Sigmoid colon (tissue), 7 donors: ENCODE data around the gene OXSM. TPM values are rescaled to one million over a fixed set of nuclear protein-coding genes. Genes with fewer than 3 reads are reported as not detected.

ENCODE experiments used
- DNase-seq: peaks from one replicate; pipeline ENCODE4 v3.0.0-alpha.2; 2019
- H3K27ac ChIP-seq, 4 donors: fragments of 200-600 bp; sonication (generic); one replicate each; pipeline ENCODE4 v1.5.1; 2016 to 2019; ENCODE audit warnings: mild to moderate bottlenecking in 1 of 4
- H3K27me3 ChIP-seq, 3 donors: fragments of 200-600 bp; sonication (generic); one replicate each; pipeline ENCODE4 v1.5.1; 2019; ENCODE audit warnings: mild to moderate bottlenecking in 1 of 3
- H3K36me3 ChIP-seq, 4 donors: fragments of 200-600 bp; sonication (generic); one replicate each; pipeline ENCODE4 v1.5.1; 2016 to 2019
- H3K4me1 ChIP-seq, 4 donors: fragments of 200-600 bp; sonication (generic); one replicate each; pipeline ENCODE4 v1.5.1; 2017 to 2019
- H3K4me3 ChIP-seq, 4 donors: fragments of 200-600 bp; sonication (generic); one replicate each; pipeline ENCODE4 v1.5.1; 2017 to 2019; ENCODE audit warnings: mild to moderate bottlenecking in 2 of 4, moderate library complexity in 1 of 4
- H3K9me3 ChIP-seq, 4 donors: fragments of 200-600 bp in 3 of 4; sonication (generic) in 3 of 4; one replicate each; pipeline versions ENCODE4 v1.5.1 to v1.6.1; 2013 to 2019
- EP300 ChIP-seq, 4 donors: sonication (generic); formaldehyde crosslinking; IDR thresholded peaks; one replicate each; pipeline ENCODE4 v1.6.1; 2017; ENCODE audit warnings: antibody characterized with exemption in 4 of 4
- POLR2A ChIP-seq, 2 donors: fragments of 450-650 bp; IDR thresholded peaks; one replicate each; pipeline ENCODE4 v1.6.1; 2016; ENCODE audit warnings: antibody characterized with exemption in 2 of 2, mild to moderate bottlenecking in 2 of 2, moderate library complexity in 2 of 2
- POLR2AphosphoS5 ChIP-seq, 4 donors: sonication (generic); formaldehyde crosslinking; IDR thresholded peaks; one replicate each; pipeline ENCODE4 v1.6.1; 2017; ENCODE audit warnings: antibody characterized with exemption in 4 of 4
- WGBS, 2 donors: extraction: QIAGEN DNeasy Blood & Tissue Kit; methylation state at CpG; one replicate each; pipeline ENCODE4 v1.1.7; 2013; 5-methylcytosine and 5-hydroxymethylcytosine counted together
- intact Hi-C: fragments of 100-400 bp; cut with DNase I; formaldehyde crosslinking; loops from one replicate; pipeline ENCODE4 v1.15.1; 2023
- polyA plus RNA-seq, 3 donors: library from polyadenylated mRNA; stranded (reverse); fragments of 200-250 nt; gene quantifications; one replicate each; pipeline ENCODE4 v1.2.3, GENCODE V29; 2013
- total RNA-seq, 4 donors: library from RNA; depleted of rRNA; stranded (reverse); fragments of >200 nt; gene quantifications; one replicate each; pipeline ENCODE4 v1.1.0, GENCODE V29; 2016
- TF ChIP-seq, protein P1 (sequence below), 4 experiments: fragments of 450-650 bp in 3 of 4; fragments of 200-600 bp in 1 of 4; IDR thresholded peaks; one replicate each; pipeline ENCODE4 v1.5.1; 2016 to 2019; ENCODE audit warnings: antibody characterized with exemption in 4 of 4, mild to moderate bottlenecking in 3 of 4, moderate library complexity in 2 of 4
- donor health status: healthy with polysubstance abuse.
- donor health status: Bipolar disorder and iron deficiency.
- donor health status: healthy.

OXSM gene
- total and polyA plus RNA-seq, 7 donors: 4.3 to 29.4 (median 7.8) TPM

- Histone ChIP-seq H3K27me3 (no peaks in the 10 kb centered on the region), H3K4me1 (peaks cover 0 to 29% (median 17%) of the 10 kb centered on the region in 4 donors), H3K36me3 (peaks cover 0 to 2% (median 0%) of the 10 kb centered on the region in 4 donors), H3K27ac (peak within 1 kb of the TSS; percentile 86 to 91 (median 91)), H3K9me3 (no peaks in the 10 kb centered on the region), H3K4me3 (peak within 1 kb of the TSS; percentile 75 to 99 (median 95))
- TF ChIP-seq, protein P1, sequence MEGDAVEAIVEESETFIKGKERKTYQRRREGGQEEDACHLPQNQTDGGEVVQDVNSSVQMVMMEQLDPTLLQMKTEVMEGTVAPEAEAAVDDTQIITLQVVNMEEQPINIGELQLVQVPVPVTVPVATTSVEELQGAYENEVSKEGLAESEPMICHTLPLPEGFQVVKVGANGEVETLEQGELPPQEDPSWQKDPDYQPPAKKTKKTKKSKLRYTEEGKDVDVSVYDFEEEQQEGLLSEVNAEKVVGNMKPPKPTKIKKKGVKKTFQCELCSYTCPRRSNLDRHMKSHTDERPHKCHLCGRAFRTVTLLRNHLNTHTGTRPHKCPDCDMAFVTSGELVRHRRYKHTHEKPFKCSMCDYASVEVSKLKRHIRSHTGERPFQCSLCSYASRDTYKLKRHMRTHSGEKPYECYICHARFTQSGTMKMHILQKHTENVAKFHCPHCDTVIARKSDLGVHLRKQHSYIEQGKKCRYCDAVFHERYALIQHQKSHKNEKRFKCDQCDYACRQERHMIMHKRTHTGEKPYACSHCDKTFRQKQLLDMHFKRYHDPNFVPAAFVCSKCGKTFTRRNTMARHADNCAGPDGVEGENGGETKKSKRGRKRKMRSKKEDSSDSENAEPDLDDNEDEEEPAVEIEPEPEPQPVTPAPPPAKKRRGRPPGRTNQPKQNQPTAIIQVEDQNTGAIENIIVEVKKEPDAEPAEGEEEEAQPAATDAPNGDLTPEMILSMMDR (IDR thresholded peaks at IDR 0.05): peak in 1 of 4 experiments; percentile 40
- TF ChIP-seq POLR2A (IDR thresholded peaks at IDR 0.05): peak; percentile 69 to 75
- TF ChIP-seq EP300 (IDR thresholded peaks at IDR 0.05): no peak
- peak; percentile 86 to 97 (median 92) for TF ChIP-seq POLR2AphosphoS5 (IDR thresholded peaks at IDR 0.05)
- intact Hi-C loops: loop anchor here (2.0 to 5.0 kb wide), 2 partner anchors 120 to 136 kb away; no protein-coding TSS in a partner anchor
- DNase-seq: peak; percentile 91
- WGBS, 2 donors: 0 to 1% methylated on average over 72 of the region's 72 CpGs
Measured at GRCh38 chr3:25782938-25783660, 6.8 kb upstream of the OXSM start, which contains the start of gene NGLY1. NGLY1 (minus strand) TSS chr3:25783443; CDS start chr3:25783390, 53 bp downstream.

GRCh38 chr3:25783661-25784512 lies 6.0 kb upstream of the OXSM start:
- Histone ChIP-seq H3K27ac (peak overlapping the region; percentile 86 to 91 (median 91)), H3K4me3 (peak overlapping the region; percentile 75 to 99 (median 95)), H3K9me3 (no peaks in the 10 kb centered on the region), H3K4me1 (peaks cover 0 to 35% (median 19%) of the 10 kb centered on the region in 4 donors), H3K36me3 (no peaks in the 10 kb centered on the region), H3K27me3 (no peaks in the 10 kb centered on the region)
- DNase-seq: peak; percentile 76
- TF ChIP-seq POLR2AphosphoS5 (IDR thresholded peaks at IDR 0.05) (peak in 1 of 4 donors; percentile 19), EP300 (IDR thresholded peaks at IDR 0.05) (no peak)
- intact Hi-C loops: loop anchor here (2.0 to 5.0 kb wide), 2 partner anchors 121 to 137 kb away; no protein-coding TSS in a partner anchor
- WGBS, 2 donors: 13 to 19% methylated on average over 34 of the region's 34 CpGs

DNA sequence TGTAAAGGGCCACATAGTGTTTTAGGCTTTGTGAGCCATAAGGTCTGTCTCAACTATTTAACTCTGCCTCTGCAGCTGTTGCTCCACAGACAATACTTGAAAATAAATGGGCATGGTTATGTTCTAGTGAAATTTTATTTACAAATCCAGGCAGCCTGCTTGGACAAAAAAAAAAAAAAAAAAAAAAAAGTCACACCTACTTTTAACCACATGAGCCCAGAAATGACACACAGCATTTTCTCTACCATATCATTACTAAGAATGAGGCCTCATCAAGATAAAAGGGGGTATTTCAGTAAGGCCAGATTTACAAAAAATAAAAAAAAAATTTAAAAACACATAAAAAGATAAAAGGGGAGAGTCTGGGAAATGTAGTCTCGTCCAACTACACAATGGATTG lies 4.9 kb upstream of the OXSM start:
- Histone ChIP-seq H3K36me3 (no peaks in the 10 kb centered on the region), H3K27me3 (no peaks in the 10 kb centered on the region), H3K4me1 (peaks cover 0 to 38% (median 22%) of the 10 kb centered on the region in 4 donors), H3K27ac (no peak overlapping the region), H3K4me3 (no peak overlapping the region), H3K9me3 (no peaks in the 10 kb centered on the region)
- no peak for DNase-seq
- no peak for TF ChIP-seq EP300 (IDR thresholded peaks at IDR 0.05)
- no peak for TF ChIP-seq POLR2A (IDR thresholded peaks at IDR 0.05)
- TF ChIP-seq, protein P1 (IDR thresholded peaks at IDR 0.05): no peak
- no peak for TF ChIP-seq POLR2AphosphoS5 (IDR thresholded peaks at IDR 0.05)
- 92 to 93% methylated on average over 1 of the region's 1 CpG for WGBS, 2 donors
- intact Hi-C loops: loop anchor here (5.0 kb wide), 2 partner anchors 138 to 358 kb away; partner anchors contain the start of gene RARB

- 80 to 90% methylated on average over 3 of the region's 3 CpGs for WGBS, 2 donors
- peaks cover 0 to 34% (median 27%) of the 10 kb centered on the region in 4 donors for H3K4me1 ChIP-seq
- H3K36me3 ChIP-seq: no peaks in the 10 kb centered on the region
- TF ChIP-seq POLR2A (IDR thresholded peaks at IDR 0.05): no peak
- TF ChIP-seq, protein P1 (IDR thresholded peaks at IDR 0.05): no peak
- no peak for TF ChIP-seq POLR2AphosphoS5 (IDR thresholded peaks at IDR 0.05)
- no peak for TF ChIP-seq EP300 (IDR thresholded peaks at IDR 0.05)
- H3K27me3 ChIP-seq: no peaks in the 10 kb centered on the region
- H3K4me3 ChIP-seq: no peak overlapping the region
- no peaks in the 10 kb centered on the region for H3K9me3 ChIP-seq
- intact Hi-C loops: loop anchor here (5.0 kb wide), 1 partner anchor 359 kb away; the partner anchor contains the start of gene RARB
- H3K27ac ChIP-seq: no peak overlapping the region
- no peak for DNase-seq
Measured at GRCh38 chr3:25785826-25786225, 4.1 kb upstream of the OXSM start.
